Breast epithelium (tissue), 3 donors: Measurements from ENCODE around the gene RBM27.
"Not testable (repeated sequence)": the region's sequence is repeated elsewhere in the genome, so short reads cannot be mapped to it uniquely, and the experiment has no call there.

Experiments used
- POLR2A ChIP-seq: fragments of 450-650 bp; IDR thresholded peaks from one replicate; pipeline ENCODE4 v1.6.1; 2016; ENCODE audit warnings: antibody characterized with exemption, mild to moderate bottlenecking, moderate library complexity
- POLR2AphosphoS5 ChIP-seq, 3 donors: sonication (generic); formaldehyde crosslinking; IDR thresholded peaks; one replicate each; pipeline ENCODE4 v1.6.1; 2017; ENCODE audit warnings: antibody characterized with exemption in 3 of 3
- TF ChIP-seq, protein P1 (sequence below), 3 donors: fragments of 450-650 bp; IDR thresholded peaks; one replicate each; pipeline ENCODE4 v1.5.1; 2016 to 2017; ENCODE audit warnings: antibody characterized with exemption in 3 of 3, mild to moderate bottlenecking in 3 of 3, moderate library complexity in 3 of 3

DNA sequence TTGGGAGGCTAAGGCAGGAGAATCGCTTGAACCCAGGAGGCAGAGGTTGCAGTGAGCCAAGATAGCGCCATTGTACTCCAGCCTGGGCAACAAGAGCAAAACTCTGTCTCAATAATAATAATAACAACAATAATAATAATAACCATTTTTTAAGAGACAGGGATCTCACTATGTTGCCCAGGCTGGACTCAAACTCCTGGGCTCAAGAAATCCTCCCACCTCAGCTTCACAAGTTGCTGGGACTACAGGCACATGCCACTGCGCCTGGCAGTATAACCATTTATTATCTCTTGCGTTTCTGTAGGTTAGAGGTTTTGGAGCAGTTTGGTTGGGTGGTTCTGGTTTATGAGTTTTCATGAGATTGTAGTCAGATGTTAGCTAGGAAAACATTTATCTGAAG is 8.4 kb upstream of the RBM27 start:
- TF ChIP-seq, protein P1, sequence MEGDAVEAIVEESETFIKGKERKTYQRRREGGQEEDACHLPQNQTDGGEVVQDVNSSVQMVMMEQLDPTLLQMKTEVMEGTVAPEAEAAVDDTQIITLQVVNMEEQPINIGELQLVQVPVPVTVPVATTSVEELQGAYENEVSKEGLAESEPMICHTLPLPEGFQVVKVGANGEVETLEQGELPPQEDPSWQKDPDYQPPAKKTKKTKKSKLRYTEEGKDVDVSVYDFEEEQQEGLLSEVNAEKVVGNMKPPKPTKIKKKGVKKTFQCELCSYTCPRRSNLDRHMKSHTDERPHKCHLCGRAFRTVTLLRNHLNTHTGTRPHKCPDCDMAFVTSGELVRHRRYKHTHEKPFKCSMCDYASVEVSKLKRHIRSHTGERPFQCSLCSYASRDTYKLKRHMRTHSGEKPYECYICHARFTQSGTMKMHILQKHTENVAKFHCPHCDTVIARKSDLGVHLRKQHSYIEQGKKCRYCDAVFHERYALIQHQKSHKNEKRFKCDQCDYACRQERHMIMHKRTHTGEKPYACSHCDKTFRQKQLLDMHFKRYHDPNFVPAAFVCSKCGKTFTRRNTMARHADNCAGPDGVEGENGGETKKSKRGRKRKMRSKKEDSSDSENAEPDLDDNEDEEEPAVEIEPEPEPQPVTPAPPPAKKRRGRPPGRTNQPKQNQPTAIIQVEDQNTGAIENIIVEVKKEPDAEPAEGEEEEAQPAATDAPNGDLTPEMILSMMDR (IDR thresholded peaks at IDR 0.05) = not testable (repeated sequence)
- TF ChIP-seq POLR2A; POLR2AphosphoS5 (IDR thresholded peaks at IDR 0.05): not testable (repeated sequence)
